GM11168 (cell line): ENCODE results near the gene NUDC.
"Not testable (repeated sequence)": the region's sequence is repeated elsewhere in the genome, so short reads cannot be mapped to it uniquely, and the experiment has no call there.

ENCODE experiments used
- in situ Hi-C: fragments of 300-500 bp; cut with MboI; formaldehyde crosslinking; loops from one replicate; pipeline ENCODE4 v1.12.0; 2022; ENCODE audit warnings: low sequenced_read_pairs; ENCODE audit not compliant: unreplicated experiment

NUDC gene

GRCh38 chr1:26910343-26911160 is 11.0 kb upstream of the NUDC start:
- in situ Hi-C loops = no loop called here

DNA sequence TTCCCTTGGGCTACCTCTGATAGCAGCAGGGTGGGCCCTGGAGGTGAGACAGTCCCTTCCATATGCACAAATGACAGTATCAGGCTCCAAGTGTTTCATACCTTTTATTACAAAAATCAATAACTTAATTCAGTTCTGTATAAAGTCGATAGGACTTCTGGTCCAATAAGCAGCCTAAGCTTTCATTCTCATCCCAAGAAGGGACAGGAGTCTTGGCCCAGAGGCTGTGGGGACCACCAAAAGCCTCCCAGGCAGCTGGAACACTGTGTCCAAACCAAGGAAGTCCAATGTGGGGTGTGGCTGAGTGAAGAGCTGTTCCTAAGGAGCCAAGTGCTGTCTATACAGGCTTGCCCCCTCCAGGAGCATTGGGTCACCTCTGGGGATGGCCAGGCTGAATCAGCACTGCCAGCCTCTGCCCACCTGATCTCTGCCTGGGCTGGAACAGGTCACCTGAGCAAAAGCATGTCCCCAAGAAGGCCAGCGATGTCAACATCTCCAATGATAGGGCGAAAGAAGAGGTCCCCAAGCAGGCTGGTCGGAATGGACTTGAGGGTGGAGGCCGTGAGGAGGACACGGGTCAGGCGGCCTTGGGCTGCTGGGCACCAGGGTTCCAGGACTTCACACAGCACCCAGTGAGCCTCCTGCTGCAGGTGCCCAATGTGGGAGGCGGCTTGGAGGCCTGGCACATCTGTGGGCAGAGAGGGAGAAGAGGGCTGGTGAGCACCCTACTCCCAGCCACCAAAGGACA is 10.0 kb upstream of the NUDC start:
- in situ Hi-C loops = no loop called here

GRCh38 chr1:26912147-26912490 is 9.4 kb upstream of the NUDC start:
- in situ Hi-C loops = no loop called here

DNA sequence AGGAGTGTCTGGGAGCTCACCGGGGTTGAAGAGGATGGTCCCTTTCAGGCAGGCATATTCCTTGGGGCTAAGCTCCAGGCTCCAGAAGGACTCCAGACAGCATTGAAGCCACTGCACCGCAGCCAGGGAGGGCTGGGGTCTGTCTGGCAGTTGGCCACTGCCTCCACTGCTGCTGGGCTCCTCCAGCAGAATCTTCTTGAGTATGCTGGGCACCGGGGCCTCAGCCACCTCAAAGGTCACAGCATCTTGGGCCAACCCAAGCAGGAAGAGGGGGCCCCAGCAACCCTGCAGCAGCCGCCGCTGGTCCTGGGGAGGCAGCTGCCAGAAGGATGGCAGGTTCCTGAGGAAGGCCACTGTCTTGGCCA is 8.2 kb upstream of the NUDC start:
- in situ Hi-C loops = no loop called here

GRCh38 chr1:26913754-26914619 is 7.6 kb upstream of the NUDC start, which contains the start of gene NR0B2:
TSS of gene NR0B2 (minus strand) at chr1:26913975. CDS start at chr1:26913940, 35 bp downstream.
- in situ Hi-C loops = no loop called here

GRCh38 chr1:26915204-26915842 is 6.2 kb upstream of the NUDC start:
- in situ Hi-C loops = no loop called here

- in situ Hi-C loops = no loop called here
These were observed 410 bp upstream of the NUDC start for GRCh38 chr1:26921126-26921539.

DNA sequence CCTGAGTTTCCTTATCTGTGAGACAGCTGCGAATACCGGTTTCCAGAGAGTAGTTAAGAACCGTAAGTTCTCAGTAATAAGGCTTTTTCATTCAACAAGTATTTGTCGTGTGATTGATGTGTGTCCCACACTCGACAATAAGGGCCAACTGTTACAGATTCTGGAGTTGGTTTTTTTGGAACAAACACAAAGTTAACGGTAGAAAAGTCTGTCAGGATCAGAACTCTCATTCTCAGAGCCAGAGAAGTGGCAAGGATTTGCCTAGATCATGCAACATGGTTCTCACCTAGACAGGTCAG is 837 bp downstream of the NUDC start:
- in situ Hi-C loops = no loop called here

DNA sequence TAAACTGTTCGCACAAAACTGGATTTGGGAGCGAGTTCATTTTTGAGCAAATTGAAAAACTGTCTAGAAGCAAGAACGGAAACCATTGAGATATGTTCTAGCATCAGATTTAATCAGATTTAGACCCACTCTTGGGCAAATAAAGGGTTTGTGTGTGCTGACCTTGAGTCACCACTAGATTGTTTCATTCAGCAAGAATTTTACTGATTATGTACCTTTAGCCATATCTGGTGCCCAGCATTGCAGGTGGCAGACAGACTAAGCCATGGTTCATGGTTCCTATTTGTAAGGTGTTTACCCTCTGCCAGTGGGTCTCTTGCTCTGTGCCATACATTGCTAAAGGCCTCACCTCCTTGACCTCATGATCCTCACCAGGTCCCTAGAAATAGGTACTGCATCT is 1.4 kb downstream of the NUDC start:
- in situ Hi-C loops = no loop called here

GRCh38 chr1:26923711-26924110 is 2.2 kb downstream of the NUDC start:
- in situ Hi-C loops = no loop called here

GRCh38 chr1:26932531-26932930 is 11.0 kb downstream of the NUDC start:
- in situ Hi-C loops = no loop called here

- in situ Hi-C loops = no loop called here
These were observed 15.3 kb downstream of the NUDC start for GRCh38 chr1:26936823-26937222.

DNA sequence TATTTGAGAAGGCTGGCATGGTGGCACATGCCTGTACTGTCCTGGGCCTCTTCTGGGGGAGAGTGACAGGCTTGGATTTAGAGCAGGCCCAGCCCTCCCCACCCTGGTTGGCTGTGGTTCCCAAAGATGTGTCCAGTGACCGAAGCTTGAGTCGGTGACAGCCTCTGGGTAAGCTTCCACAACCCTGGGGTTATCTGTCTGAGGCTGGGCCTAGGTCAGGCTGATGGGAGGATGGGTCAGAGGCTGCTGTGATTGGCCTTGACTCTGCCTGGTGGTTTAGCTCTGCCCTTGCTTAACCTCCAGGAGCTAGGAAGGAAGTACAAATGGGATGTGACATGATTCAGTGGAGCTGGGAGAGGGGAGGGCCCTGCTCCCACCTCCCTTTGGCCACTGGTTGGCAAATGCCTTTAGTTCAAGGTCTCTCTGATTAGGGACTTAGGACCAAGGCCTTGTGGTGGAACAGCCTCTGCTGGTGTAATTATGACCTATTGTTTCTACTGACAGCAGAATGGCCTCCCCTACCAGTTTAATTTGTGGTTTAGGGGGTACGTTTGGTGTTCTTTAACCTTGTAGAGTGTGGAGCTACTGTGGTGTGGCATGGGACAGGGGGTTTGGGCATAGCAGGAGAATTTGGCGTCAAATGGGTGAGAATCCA is 16.6 kb downstream of the NUDC start:
- in situ Hi-C loops = no loop called here

DNA sequence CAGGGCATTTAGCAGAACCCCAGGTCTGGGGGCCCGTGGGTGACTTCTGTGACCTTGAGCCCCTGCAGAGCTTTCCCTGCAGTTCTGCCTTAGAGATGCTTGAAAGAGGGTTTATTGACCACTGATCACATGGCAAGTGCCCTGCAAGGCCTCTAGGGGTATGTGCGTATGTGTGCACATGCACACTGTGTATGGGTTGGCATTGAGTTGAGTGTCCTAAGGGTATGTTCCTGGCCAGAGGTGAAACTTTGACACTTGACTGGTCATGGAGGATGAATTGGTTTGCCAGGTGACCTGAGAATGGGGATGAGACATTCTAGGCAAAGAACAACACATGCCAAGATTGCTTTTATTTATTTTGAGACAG is 17.1 kb downstream of the NUDC start:
- in situ Hi-C loops = no loop called here

GRCh38 chr1:26941311-26941710 is 19.8 kb downstream of the NUDC start:
- in situ Hi-C loops = no loop called here

DNA sequence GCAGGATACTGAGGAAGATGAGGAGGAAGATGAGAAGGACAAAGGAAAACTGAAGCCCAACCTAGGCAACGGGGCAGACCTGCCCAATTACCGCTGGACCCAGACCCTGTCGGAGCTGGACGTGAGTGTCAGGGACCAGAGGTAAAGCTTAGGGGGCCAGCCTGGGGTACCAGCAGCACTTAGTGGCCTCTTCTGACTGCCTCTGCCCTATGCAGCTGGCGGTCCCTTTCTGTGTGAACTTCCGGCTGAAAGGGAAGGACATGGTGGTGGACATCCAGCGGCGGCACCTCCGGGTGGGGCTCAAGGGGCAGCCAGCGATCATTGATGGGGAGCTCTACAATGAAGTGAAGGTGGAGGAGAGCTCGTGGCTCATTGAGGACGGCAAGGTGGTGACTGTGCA is 21.1 kb downstream of the NUDC start:
- in situ Hi-C loops = no loop called here

DNA sequence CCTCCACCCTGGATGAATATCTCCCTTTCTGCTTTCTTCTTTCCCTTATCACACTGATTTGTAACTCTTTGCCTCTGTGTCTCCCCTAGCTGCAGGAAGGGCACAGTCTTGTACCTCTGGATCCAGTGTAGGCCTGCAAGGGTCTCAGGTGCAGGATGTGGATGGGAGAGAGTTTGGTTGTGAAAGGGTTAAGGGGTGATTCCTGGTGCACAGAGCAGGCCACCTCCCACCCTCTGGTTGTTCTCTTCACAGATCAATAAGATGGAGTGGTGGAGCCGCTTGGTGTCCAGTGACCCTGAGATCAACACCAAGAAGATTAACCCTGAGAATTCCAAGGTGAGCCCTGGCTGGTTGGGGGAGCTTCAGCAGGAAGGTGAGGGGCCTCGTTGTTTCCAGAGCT is 23.6 kb downstream of the NUDC start:
- in situ Hi-C loops = no loop called here

GRCh38 chr1:26945728-26946127 is 24.2 kb downstream of the NUDC start:
- in situ Hi-C loops = no loop called here

DNA sequence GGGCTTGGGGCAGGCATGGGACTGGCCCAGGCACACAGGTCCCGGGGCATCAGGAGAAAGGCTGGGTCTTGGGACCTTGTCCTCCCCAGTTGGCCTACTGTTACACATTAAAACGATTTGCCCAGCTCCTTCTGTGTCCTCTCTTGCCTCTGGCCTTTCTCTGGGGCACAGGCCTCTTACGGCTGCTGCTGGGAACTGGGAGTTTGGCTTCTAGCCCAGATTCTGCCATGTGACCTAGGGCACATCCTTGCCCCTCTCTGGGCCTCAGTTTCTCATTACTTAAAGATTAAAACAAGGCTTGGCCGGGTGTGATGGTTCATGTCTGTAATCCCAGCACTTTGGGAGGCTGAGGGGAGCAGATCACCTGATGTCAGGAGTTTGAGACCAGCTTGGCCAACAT is 24.7 kb downstream of the NUDC start:
- in situ Hi-C loops = no loop called here

GRCh38 chr1:26948725-26949057 is 27.1 kb downstream of the NUDC start:
- in situ Hi-C loops = not testable (repeated sequence)
